Fibroblast of lung (primary cell): ENCODE measurements around the gene THOC7.

Experiments
- EZH2 ChIP-seq: IDR thresholded peaks from 2 replicates; pipeline ENCODE4 v1.5.1; 2012; ENCODE audit warnings: low read length, control low read depth, mild to moderate bottlenecking; ENCODE audit errors: missing control alignments
- TF ChIP-seq, protein P1 (sequence below), 2 donors: IDR thresholded peaks in 1 of 2; conservative IDR thresholded peaks in 1 of 2; 1 replicate in 1 of 2; 2 replicates in 1 of 2; pipeline ENCODE4 v1.5.1; 2011 to 2012; ENCODE audit warnings: low read length in 2 of 2, control low read depth in 1 of 2, inconsistent platforms in 1 of 2, low read depth in 1 of 2, mild to moderate bottlenecking in 1 of 2

DNA sequence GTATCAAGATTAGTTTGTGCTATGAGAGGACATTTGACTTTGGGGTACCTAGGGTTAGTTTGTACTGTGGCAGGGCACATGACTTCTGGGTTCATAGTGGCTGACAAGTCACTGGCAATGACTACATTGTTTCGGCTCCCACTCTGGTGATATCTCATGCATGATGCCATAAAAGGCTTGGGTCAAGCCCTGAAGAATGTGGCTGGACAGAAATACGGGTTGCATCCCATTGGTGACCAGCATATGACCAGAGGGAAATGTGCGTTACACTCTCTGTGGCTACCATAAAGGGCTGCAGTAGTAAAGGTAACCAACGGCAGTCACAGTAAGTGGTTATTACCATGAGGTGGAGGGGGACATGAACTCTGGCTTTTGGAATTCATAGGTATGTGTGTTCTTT is 18.4 kb downstream of the THOC7 start:
- TF ChIP-seq, protein P1, sequence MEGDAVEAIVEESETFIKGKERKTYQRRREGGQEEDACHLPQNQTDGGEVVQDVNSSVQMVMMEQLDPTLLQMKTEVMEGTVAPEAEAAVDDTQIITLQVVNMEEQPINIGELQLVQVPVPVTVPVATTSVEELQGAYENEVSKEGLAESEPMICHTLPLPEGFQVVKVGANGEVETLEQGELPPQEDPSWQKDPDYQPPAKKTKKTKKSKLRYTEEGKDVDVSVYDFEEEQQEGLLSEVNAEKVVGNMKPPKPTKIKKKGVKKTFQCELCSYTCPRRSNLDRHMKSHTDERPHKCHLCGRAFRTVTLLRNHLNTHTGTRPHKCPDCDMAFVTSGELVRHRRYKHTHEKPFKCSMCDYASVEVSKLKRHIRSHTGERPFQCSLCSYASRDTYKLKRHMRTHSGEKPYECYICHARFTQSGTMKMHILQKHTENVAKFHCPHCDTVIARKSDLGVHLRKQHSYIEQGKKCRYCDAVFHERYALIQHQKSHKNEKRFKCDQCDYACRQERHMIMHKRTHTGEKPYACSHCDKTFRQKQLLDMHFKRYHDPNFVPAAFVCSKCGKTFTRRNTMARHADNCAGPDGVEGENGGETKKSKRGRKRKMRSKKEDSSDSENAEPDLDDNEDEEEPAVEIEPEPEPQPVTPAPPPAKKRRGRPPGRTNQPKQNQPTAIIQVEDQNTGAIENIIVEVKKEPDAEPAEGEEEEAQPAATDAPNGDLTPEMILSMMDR (conservative IDR thresholded peaks at IDR 0.05 in 1 of 2, IDR thresholded peaks at IDR 0.05 in 1 of 2; ENCODE audit: low read depth in 1 of 2, low read length in 2 of 2), result no peak
- TF ChIP-seq EZH2, result no peak
